GM19455 (cell line): Measurements from ENCODE around the gene GAGE13.
A peak's percentile ranks its signal among the peaks of the same experiment; 100 is the strongest.
"Not testable (repeated sequence)": the region's sequence is repeated elsewhere in the genome, so short reads cannot be mapped to it uniquely, and the experiment has no call there.

Experiments used
- ATAC-seq: cut with Tn5 transposase; IDR thresholded peaks from one replicate; pipeline ENCODE4 v1.9.1; 2021; ENCODE audit not compliant: unreplicated experiment

The GAGE13 gene

DNA sequence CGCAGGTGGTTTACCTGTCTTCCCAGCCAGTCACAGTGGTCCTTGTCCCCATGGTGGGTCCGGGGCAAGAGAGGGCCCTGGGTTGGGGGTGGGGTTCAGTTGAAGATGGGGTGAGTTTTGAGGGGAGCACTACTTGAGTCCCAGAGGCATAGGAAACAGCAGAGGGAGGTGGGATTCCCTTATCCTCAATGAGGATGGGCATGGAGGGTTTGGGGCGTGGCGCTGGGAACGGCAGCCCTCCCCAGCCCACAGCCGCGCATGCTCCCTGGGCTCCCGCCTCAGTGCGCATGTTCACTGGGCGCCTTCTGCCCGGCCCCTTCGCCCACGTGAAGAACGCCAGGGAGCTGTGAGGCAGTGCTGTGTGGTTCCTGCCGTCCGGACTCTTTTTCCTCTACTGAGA, at the start of gene GAGE13:
Gene GAGE13 (plus strand): TSS at position 301 of the 400 bp plus-strand sequence. CDS start 1,156 bp downstream, outside the sequence.
- not testable (repeated sequence) for ATAC-seq

GRCh38 chrX:49282647-49283011, 48.8 kb upstream of the GAGE13 start:
- no peak for ATAC-seq

DNA sequence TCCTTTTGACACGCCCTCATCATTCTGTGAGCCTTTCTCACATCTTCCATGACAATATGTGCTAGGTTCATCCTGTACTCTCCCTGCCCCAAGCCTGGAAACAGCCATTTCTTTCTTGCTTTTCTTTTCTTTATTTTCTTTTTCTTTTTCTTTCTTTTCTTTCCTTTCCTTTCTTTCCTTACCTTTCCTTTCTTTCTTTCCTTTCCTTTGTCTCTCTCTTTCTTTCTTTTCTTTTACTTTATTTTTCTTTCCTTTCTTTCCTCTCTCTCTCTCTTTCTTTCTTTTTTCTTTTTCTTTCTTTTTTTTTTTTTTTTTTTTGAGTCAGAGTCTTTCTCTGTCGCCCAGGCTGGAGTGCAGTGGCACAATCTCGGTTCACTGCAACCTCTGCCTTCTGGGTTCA, 47.2 kb upstream of the GAGE13 start:
- no peak for ATAC-seq

- no peak for ATAC-seq
Measured at GRCh38 chrX:49286136-49286535, 45.2 kb upstream of the GAGE13 start.

DNA sequence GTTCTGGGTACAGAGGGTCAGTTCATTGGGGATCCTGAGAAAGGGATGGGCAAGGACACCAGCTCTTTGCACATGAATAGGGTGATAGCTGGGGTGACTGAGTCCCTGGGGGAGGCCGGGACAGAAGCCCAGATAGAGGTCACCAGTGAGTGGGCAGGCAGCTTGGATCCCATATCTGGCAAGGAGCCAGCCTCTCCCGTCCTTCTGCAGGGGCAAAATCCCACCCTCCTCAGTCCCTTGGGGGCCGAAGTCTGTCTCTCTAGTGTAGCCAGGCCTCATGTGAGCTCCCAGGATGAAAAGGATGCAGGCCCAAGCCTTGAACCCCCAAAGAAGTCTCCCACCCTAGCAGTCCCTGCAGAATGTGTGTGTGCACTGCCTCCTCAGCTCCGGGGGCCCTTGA, 44.8 kb upstream of the GAGE13 start:
- no peak for ATAC-seq

DNA sequence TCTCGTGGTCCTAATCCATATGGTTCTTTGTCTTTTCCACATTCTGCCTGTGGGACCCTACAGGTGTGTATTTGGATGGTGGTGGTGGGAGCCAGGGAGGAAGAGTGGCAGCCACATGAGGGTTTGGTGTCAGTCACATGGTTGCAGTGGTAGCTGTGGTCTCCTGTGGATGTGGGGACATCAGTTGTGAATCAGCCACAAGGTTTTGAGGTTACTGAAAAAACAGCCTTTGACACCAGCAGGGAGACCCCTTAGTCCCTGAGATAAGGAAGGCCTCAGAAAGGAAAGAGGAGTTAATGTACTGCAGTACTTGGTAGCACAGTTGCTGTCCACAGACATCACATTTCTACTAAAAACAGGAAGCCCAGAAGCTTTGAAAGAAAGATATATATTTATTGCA, 43.7 kb upstream of the GAGE13 start:
- no peak for ATAC-seq

GRCh38 chrX:49290215-49290614, 41.2 kb upstream of the GAGE13 start:
- no peak for ATAC-seq

DNA sequence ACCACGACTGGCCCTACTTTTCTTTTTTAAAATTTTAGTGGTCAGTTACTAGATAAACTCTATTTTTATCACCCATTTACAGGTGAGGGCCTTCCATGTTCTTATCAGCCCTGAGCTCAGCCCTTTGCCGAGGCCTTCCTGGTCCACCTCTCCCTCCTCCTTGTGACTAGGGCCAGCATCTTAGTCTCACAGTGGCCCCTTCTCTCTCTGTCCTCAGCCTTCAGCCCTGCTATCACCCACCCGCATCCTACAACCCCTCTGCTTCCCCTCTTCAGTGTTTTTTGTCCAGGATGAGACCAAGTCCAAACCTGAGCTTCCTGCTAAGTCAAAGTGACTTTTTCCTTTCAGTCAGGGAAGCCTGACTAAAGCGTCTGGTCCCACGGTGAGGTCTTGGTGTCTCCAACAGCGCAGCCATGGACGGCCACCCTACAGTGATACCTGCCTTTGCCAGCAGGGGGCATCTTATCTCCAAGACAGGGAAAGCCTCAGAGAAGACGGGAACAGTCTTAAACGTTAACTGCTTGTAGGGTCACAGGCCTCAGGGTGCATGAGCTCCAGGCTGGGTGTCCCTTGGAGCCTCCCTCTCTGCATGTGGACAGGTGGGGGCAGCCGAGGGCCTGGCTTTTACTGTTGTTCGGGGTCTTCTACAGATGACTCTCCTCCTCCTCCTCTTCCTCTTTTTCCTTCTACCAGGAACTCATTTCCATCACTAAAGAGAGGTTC, 39.6 kb upstream of the GAGE13 start:
- peak; percentile 61 for ATAC-seq

DNA sequence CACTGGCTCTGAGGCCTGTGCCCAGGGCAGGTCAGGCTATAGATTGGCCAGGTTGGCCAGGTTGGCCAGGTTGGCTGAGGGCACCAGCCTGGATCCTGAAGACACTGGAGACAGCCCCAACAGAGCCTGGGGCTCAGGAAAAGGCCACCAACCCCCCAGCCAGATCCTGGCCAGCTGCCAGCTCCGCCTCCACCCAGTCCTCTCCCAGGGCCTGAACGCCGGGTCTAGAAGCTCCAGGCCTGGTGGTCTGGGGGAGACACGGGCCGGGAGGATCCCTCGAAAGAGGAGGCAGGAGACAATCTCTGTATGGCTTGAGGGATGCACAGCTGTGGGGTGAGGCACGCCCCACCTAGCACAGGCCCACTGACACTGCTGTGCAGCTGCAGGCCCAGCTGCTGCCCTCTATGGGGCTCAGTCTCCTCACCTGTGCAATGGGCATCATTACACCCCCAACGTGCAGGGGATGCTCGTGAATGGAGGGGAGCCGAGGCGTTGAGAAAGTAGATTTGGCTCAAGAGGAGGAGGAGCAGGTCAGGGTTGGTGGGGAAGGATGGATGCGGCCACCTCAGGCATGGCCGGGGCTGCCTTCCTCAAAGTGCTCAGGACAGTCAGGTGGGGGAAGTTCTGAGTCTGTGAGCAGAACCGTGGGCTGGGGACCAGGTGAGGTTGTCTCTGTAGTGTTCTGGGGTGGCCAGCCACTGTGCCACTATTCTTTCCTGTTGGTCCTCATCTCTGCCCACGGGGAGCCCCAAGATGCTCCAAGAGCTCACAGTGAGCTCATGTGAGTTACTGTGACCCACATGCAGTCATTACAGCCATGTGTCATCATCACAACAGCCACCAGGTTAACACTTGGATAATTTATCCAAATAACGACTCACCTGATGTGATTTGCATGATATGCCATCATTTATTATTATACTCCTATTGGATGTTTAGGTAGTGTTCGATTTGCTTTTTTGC, 38.7 kb upstream of the GAGE13 start:
- no peak for ATAC-seq

DNA sequence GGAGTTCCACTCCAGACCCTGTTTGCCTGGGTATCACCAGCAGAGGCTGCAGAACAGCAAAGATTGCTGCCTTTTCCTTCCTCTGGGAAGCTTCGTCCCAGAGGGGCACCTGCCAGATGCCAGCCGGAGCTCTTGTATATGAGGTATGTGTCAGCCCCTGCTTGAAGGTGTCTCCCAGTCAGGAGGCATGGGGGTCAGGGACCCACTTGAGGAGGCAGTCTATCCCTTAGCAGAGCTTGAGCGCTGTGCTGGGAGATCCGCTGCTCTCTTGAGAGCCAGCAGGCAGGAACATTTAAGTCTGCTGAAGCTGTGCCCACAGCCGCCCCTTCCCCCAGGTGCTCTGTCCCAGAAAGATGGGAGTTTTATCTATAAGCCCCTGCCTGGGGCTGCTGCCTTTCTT, 32.1 kb upstream of the GAGE13 start:
- ATAC-seq, result not testable (repeated sequence)

- ATAC-seq, result no peak
Measured at GRCh38 chrX:49300703-49301102, 30.7 kb upstream of the GAGE13 start.

- no peak for ATAC-seq
Measured at GRCh38 chrX:49303346-49303745, 28.0 kb upstream of the GAGE13 start, which contains the start of gene GAGE10. TSS of gene GAGE10 (plus strand) at chrX:49303646. CDS start at chrX:49304860, 1,214 bp downstream.

GRCh38 chrX:49307775-49308174, 23.6 kb upstream of the GAGE13 start:
- ATAC-seq, result not testable (repeated sequence)

DNA sequence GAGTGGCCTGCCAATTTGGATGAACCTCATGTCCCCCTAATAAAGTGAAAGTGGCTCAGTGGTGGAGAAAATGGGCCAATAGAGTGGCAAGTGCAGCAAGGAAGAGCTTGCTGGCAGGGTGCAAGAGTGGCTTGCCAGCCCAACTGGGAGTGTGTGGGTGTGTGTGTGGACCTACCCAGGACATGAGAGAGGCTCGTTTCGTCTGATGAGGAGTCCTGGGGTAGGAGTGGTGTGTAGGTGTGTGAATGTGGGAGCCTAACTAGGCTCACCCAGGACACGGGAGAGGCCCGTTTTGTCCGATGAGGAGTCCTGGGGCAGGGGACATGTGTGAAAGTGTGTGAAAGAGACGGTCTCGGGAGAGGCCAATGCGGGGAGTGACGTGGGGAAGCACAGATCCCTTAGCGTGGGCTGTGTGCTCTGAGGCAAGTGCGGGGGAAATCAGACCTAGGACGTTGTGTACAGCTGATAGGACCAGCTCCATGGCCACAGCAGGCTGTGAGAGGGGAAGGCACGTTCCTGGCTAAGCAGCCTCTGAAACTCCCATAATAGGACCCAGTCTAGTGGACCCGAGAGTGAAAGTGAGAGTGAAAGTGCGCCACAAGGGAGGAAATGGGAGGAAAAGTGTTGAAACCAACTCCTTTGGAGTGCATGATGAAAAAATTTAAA, 22.6 kb upstream of the GAGE13 start:
- no peak for ATAC-seq

DNA sequence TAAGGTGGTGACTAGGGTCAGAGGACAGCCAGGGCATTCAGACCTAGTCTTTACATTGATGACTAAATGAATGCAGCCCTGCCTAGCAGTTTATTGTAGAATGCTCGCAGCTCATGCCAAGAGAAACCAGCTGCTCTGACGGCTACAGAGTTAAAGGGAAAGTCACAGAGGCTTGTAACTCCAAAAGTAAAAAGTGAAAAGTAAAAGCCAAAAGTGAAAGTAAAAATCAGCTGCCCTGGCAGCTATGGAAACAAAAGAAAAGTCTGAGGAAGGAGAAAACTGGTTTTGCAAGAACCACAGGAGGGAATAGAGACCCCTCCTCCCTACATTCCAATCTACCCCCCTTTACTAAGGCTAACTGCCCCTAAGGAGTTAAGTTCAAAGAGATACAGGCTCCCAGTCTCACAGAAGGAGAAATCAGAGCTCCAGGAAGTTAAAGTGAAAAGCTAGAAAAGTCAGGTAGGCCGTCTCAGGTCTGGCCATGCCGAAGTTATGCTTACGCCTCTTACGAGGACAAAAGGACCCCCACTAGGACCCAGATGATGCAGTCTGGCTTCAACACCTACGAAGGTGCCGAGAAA, 21.9 kb upstream of the GAGE13 start:
- ATAC-seq, result no peak

DNA sequence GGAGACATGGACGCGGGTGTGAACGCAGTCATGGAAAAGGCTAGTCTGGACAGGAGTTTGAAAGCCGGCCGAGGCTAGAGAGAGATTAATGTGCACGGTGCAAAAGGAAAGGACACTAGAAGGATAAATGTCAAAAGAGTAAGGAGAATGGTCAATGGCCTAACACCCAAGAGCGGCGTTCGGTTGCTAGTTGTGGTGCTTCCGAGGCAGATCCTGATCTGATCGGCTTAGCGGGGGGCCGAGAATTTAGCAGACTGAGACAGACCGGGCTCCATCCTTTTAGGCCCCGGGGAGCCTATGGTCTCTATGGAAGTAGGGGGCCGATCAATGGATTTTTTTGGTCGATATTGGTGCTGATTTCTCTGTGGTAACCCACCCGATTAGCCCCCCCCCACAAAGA, 21.0 kb upstream of the GAGE13 start:
- ATAC-seq, result no peak

DNA sequence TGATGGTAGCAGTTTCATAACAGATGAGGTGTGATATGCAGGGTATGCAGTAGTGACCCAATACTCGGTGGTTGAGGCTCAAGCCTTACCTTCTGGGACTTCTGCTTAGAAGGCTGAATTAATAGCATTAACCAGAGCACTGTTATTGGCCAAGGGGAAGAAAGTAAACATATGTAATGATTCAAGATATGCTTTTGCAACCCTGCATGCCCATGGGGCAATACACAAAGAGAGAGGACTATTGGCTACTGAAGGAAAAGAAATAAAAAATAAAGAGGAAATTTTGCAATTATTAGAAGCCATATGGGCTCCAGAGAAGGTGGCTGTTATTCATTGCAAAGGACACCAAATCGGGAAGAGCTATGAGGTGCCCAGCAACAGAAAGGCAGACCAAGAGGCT, 19.2 kb upstream of the GAGE13 start:
- no peak for ATAC-seq

DNA sequence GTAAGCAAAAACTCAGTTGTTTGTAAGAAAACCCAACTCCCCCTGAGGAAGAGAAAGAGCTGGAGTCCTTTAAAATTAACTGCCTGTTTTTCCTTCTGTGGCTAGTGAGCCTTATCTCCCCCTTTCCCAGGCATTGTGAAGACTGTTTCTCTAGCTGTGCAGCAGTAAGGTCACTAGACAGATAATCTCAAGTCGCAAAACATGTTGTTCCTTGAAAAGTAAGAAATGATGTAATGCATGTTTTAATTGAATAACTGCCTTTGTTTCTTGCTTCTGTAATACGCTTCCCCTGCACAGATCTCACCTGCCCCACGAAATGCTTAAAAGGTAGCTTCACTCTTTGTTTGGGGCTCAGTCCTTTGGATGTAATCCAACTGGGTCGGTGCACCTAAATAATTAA, 15.3 kb upstream of the GAGE13 start:
- ATAC-seq, result no peak

GRCh38 chrX:49321737-49322136, 9.6 kb upstream of the GAGE13 start, which contains the start of gene GAGE12J:
TSS of gene GAGE12J (plus strand) at chrX:49322037. CDS start at chrX:49323194, 1,157 bp downstream.
- ATAC-seq, result not testable (repeated sequence)

DNA sequence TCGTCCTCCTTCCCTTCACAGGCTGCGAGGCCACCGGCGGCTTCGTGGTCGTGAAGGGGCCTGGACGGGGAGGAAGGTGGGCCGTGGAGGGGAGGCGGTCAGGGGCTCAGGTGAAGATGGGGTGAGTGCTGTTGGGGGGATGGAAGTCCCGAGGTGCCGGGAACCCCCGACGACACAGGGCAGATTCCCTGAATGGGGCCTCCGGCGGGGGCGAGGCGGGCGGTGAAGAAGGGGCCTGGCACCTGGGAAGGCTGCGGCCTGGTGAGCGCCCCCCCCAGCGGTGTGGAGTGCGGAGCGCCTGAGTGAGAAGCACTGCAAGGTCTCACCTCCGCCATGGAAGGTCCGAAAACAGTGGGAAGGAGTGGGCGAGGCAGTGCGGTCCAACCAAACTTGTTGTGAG, 9.1 kb upstream of the GAGE13 start:
- not testable (repeated sequence) for ATAC-seq

GRCh38 chrX:49323735-49324134, 7.6 kb upstream of the GAGE13 start:
- not testable (repeated sequence) for ATAC-seq
